GM18907 (cell line): ENCODE measurements around the gene FTO.

Experiments used
- ATAC-seq: cut with Tn5 transposase; IDR thresholded peaks from one replicate; pipeline ENCODE4 v1.9.1; 2021; ENCODE audit warnings: mild to moderate bottlenecking, moderate library complexity; ENCODE audit not compliant: unreplicated experiment

The FTO gene

DNA sequence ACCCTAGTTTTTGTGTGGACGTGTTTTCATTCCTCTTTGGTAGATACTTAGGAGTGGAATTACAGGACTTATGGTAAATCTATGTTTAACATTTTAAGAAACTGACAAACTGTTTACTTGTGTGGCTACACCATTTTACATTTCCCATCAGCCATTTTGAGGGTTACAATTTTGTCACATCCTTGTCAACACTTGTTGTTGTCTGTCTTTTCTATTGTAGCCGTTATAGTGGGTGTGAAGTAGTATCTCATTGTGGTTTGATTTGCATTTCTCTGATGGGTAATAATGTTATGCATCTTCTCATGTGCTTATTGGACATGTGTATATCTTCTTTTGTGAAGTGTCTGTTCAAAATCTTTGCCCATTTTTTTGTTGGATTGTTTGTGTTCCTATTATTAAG lies 4.5 kb downstream of the FTO start:
- no peak for ATAC-seq

GRCh38 chr16:53711390-53711789 lies 7.4 kb downstream of the FTO start:
- no peak for ATAC-seq

DNA sequence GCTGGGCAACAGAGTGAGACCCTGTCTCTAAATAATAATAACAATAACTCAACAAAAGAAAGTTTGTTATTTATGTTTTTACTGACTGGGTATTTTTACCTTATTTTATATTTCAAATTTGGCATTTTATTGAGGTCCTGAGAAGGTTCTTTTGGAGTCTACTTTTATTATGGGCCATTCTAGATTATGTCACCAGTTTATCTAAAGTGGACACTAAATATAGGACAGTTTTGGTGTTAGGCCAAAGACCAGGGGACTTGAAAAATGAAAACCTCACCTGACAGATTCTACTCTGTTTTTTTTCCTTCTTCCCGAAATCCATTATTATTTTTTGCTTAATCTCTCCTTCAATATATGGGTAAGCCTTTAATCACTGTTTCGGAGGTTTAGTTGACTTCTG lies 8.1 kb downstream of the FTO start:
- no peak for ATAC-seq

DNA sequence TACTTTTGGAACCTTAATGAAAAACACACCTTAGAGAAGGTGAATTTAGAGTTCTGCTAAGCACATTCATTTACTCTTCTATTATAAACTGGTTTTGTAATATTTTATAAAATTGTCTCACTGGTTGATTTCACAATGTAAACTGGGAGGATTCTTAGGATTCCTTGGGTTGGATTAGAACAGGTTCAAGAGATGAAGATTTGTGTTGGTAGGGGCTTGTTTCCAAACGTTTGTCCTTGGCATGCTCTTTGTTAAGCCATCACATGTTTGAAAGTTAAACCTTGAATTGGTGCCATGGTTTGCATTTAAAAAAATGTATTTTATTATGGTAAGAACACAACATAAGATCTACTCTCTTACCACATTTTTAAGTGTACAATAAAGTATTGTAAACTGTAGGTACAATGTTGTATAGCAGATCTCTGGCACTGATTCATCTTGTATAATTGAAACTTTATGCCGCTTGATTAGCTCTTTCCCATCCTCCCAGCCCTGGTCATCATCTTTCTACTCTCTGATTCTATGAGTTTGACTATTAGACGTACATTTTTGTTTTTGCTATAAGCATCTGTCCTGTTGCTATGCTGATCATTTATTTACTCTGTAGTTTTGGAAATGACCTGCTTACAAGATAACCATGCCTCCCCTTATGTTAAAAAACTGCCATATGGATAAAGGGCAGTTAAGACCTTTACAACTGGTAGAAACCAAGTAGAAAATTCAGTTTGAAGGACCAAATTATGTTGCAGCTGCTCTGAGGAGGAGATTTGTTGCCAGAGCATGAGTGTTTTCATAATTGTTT lies 9.6 kb downstream of the FTO start:
- ATAC-seq: no peak

GRCh38 chr16:53714205-53715022 lies 10.5 kb downstream of the FTO start:
- no peak for ATAC-seq

GRCh38 chr16:53715023-53715384 lies 11.0 kb downstream of the FTO start:
- ATAC-seq: no peak

DNA sequence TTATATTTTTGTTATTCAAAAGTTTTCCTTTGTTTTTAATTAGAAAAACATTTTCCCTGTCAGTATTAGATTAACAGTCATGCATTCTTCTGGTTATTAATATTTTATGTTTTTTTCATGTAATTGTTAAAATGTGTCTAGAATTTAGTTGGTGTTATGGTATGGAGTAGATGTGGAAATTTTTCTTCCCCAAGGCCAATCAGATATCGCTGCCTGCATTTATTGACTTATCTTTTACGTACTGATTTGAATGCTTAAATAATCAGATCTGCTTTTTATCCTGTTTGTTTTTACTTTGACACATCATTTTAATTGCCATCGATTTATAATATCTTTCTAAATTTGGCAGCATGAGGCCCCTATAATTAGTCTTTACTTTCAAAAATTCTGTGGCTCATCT lies 13.6 kb downstream of the FTO start:
- ATAC-seq: no peak

DNA sequence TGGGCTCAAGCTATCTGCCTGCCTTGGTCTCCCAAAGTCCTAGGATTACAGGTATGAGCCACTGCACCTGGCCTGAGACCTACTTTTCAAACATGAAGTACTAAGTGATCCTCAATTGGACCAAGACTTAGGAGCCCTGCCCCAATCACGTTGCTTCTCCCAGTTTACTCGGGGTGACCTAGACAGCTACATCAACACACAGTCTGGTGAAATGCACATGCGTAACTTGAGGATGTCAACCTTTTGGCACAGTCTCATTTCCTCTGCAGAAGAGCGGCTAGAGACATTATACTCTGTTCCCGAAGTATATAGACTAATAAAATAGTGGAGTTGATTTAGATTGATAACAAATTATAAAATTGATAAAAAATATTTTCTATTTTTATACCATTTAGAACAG lies 17.1 kb downstream of the FTO start:
- no peak for ATAC-seq

GRCh38 chr16:53726625-53727024 lies 22.7 kb downstream of the FTO start:
- no peak for ATAC-seq

- ATAC-seq: no peak
Measured at GRCh38 chr16:53730693-53731092, 26.7 kb downstream of the FTO start.

- no peak for ATAC-seq
Measured at GRCh38 chr16:53732296-53732929, 28.5 kb downstream of the FTO start.

DNA sequence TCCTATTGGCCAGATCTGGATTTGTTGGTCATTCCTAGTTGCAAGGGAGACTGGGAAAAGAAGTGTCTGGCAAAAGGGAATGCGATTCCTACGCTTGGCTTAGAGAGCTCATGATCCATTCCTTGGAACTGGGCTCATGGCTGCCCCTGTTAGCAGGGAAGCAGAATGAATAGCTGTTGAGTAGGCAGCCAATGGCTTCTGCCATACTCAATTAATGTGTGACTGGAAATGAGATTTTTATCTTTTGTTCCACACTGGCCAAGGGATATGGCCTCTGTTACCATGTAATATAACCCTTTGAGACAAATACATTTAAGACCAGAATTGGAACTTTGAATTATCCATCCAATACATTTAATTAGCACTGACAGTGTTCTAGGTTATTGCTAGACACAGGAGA lies 31.0 kb downstream of the FTO start:
- ATAC-seq: no peak

DNA sequence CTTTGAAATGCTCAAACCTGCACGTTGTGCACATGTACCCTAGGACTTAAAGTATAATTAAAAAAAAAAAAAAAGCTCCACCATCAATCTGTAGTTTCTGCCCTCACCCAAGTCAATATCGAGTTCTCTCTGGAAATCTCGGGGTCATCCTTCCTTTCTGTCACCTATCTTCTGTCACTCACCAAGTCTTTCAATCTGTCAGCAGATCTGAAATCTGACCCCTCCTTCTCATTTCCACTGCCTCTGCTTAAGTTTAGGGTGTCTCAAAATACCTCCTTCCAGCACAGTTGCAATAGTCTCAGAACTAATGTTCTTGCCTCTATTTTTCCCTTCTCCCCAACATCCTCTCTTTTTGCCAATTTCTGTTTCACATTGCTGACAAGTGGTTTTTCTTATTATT lies 32.3 kb downstream of the FTO start:
- no peak for ATAC-seq

GRCh38 chr16:53737552-53737951 lies 33.6 kb downstream of the FTO start:
- ATAC-seq: no peak

DNA sequence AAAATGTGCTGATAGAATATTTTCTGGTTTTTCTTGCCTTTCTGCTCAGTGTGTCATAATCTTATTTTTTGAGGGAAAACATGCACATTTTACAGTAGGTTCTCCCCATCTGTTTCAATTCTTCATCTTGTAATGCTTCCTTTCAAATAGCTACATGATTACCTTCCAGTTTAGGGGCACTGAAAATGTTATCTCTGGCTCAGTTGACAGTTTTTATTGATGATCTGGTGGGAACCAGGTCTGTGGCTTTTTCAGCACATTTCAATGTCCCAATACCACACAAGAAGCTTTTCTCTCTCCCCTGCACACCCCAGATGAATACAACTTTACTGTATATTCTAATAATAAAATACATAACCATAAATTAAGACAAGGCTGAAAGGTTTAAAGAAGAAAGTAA lies 36.5 kb downstream of the FTO start:
- ATAC-seq: no peak

GRCh38 chr16:53740933-53741531 lies 37.1 kb downstream of the FTO start:
- no peak for ATAC-seq

GRCh38 chr16:53741546-53741945 lies 37.6 kb downstream of the FTO start:
- no peak for ATAC-seq

DNA sequence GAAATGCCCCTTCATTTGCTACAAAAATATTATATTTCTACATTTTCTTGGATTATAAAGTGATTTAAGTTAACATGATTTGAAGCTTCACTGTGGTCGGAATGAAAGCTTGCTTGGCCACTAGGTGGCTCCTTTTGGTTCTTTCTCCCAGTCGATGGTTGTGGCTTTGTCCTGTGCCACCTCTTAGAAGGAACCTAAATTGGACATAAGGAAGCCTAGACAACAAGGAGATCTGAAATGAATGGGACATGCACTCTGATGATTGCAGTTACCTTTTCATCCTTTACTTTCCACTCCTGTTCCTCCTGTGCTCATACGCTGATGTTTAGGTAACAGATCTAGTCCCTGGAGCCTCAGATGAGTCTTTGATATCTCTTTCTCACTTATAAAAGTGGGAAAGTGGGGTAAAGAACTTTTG lies 39.2 kb downstream of the FTO start:
- no peak for ATAC-seq

GRCh38 chr16:53744449-53744848 lies 40.5 kb downstream of the FTO start:
- peak; percentile 57 for ATAC-seq

DNA sequence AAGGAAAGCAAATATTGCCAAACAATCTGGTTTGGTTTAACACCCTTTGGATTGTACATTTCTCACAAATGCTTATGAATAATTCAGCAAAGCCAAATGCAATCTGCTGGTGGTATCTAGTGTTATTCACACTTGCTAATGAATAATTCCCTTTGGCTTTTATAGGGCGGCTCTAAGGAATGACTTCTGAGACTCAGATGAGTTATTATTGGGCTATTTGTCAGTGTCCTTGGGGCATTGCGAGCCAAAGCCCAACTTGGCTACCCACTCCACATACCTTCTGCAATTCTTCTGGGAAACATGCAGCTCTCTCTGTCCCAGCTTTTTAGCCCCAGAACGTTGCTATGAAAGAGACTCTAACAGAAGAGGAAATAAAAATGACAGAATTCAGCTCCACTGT lies 41.1 kb downstream of the FTO start:
- no peak for ATAC-seq

GRCh38 chr16:53745753-53746266 lies 41.9 kb downstream of the FTO start:
- no peak for ATAC-seq
